Measurements from ENCODE around the gene POU2AF3.
"Not testable (repeated sequence)": the region's sequence is repeated elsewhere in the genome, so short reads cannot be mapped to it uniquely, and the experiment has no call there.

POU2AF3 gene, protein sequence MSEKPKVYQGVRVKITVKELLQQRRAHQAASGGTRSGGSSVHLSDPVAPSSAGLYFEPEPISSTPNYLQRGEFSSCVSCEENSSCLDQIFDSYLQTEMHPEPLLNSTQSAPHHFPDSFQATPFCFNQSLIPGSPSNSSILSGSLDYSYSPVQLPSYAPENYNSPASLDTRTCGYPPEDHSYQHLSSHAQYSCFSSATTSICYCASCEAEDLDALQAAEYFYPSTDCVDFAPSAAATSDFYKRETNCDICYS

DNA sequence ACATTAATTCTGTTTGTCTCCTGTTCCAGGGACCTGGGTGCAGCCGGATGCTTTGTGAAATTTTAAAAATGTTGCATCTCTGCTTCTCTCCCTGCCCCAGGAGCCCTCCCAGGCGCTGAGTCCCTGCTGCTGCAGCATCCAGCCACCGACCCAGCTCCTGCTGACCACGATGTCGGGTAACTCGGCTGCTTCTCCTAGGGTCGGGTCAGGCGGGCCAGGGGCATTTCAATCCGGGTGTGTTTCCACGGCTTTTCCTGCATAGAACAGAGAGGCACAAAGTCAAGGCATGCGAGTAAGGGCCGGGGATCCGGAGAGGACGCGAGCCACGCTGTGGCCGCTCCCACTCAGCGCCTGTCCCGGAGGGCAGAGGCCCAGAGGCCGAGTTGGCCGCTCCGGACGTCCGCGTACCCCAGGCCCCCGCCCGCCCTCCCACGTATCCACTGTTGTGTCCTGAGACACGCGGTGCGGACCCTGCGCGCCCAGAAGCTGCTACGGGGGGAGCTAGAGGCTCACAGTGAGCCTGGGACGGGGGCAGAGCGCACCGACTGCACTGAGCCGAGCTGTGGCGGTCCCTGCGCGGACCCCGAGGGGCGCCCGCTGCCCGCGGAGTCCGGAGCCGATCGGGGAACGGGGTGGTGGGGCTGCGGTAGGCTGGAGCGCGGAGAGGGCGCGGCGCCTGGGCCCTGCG is at the start of gene POU2AF3:
Gene POU2AF3, plus strand, starts transcription at position 134 of the 688 bp plus-strand sequence. Its CDS starts 36 bp downstream, at position 170.
- DNase-seq = no peak

DNA sequence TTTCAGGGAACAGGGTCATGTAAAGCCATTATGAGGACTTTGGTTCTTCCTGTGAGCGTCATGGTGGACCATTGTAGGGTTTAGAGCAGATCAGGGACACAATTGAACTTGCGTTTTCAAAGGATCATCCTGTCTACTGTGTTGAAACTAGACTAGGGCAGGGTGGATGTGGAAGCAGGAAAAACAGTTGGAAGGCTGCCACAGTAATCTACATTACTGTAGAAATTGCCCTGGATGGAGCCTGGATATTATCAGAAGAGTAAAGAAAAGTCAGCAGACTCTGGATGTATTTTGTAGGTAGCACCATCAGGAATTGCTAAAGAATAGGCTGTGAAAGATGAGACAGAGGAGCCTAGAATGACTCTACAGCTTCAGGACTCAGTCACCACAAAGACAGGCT is 47.4 kb upstream of the POU2AF3 start:
- no peak for DNase-seq

DNA sequence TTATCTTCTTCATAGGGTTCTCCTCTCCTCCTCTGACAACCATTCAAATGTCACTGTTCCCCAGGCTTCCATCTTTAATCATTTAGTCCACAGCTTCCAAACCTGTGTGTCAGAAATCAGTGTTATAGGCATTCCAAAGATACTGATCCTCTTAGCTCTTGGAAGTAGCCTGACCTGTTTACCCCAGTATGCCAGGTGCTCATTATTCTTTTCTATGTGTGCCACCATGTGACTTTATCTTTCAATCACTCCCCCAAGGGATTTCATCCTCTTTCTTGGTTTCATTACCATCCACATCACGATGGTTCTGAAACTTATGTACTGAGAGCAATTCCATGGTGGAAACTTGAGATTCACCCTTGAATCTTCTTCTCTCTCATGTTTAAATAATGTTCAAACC is 45.2 kb upstream of the POU2AF3 start:
- DNase-seq = no peak

DNA sequence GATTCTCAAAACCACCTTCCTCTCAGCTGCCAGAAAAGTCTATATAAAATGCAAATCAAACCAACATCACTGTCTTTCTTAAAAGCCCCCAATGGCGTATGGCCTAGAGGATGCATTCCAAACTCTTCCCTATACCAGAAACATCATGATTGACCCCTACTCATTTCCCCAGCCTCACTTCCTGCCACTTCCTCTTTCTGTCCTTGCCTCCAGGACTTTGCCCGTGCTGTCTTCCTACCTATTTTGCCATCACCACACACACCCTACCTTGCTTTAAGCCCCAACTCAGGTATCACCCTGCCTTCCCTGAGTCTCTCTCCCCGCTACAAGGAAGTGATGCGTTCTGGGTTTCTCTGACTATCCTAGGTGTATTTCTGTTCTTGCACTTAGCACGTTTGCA is 44.7 kb upstream of the POU2AF3 start:
- DNase-seq = no peak

DNA sequence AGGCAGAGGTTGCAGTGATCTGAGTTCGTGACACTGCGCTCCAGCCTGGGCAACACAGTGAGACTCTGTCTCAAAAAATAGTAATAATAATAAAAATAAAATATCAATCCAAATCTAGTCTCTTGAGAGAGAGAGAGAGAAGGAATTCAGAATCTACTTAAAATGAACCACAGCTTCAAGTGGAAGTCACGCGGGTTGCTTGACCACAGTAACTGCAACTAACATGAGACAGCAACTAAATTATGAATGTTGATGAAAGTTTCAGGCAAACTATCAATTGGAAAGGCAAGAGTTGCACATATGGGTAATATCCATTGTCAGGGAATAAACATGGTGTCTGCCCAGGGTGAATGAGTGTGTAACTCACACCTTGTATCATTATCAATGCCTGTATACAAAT is 40.3 kb upstream of the POU2AF3 start:
- no peak for DNase-seq

DNA sequence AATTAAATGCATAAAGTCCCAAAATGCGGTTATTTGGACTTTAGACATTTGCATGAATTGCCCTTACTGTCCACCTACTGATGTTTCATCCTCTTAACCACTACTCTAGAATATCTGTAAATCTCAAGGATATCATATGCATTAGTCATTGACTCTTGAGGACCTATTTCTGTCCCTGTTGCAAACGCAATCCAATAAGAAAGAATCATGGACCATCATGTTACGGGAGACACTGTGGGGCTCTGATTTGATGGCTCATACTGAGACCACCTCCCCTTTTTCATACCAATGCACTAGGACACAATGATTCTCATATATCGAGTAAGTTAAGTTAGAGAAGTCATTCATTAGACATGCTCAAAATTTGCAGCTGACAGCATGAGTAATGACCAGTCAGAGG is 38.5 kb upstream of the POU2AF3 start:
- DNase-seq = no peak

DNA sequence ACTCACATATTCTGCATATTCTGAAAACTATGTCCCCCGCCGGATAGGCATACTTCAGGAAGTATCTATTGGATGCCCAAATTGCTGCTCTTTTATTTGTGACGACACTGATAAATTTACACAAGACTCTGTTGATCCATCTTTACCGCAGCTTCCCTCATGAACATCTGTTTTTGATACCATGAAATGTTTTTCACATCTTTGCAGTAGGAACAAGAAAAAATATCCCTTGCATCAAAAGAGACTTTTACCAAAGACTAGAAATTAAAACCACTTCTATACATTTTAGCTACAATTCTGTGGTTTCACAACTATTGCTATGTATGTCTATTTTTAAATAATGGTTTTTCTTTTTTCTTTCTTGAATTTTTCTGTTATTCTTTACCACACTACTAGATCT is 37.5 kb upstream of the POU2AF3 start:
- DNase-seq = no peak

DNA sequence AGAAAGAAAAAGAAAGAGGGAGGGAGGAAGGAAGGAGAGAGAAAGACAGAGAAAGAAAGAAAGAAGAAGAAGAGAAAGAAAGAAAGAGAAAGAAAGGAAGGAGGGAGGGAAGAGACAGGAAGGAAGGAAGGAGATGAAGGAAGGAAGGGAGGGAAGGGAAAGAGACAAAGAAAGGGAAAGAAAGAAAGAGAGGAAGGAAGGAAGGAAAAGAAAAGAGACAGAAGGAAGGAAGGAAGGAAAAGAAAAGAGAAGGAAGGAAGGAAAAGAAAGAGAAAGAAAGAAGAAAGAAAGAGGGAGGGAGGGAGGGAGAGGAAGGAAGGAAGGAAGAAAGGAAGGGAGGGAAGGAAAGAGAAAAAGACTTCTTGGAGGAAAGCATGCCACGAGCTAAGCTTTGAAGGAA is 33.7 kb upstream of the POU2AF3 start:
- no peak for DNase-seq

DNA sequence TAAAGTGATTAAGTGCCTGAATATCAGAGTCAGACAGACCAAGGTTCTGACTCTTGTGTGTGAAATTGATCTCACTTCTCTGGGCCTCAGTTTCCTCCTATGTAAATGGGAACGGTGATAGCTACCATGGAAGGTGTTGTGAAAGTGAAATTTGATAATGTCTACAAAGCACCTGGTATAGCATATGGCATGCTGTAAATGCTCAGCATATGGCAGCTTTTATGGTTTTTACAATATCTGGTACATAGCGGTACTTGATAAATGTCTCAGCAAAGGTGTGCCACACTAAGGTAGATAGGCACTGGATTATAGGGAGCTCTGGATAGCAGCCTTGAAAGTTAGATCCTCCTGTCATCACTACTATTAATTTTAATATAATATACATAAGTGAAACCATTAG is 32.9 kb upstream of the POU2AF3 start:
- no peak for DNase-seq

DNA sequence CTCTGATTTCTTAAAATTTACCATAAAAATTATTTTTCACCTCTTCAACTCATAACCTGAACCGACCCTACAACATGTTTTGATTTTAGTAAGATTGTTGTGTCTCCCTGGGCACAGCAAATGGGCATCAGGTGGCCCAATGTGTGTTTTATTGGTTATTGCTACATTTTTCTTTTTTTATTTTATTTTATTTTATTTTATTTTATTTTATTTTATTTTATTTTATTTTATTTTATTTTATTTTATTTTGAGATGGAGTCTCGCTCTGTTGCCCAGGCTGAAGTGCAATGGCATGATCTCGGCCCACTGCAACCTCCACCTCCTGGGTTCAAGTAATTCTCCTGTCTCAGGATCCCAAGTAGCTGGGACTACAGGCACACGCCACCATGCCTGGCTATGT is 30.0 kb upstream of the POU2AF3 start:
- DNase-seq = not testable (repeated sequence)

DNA sequence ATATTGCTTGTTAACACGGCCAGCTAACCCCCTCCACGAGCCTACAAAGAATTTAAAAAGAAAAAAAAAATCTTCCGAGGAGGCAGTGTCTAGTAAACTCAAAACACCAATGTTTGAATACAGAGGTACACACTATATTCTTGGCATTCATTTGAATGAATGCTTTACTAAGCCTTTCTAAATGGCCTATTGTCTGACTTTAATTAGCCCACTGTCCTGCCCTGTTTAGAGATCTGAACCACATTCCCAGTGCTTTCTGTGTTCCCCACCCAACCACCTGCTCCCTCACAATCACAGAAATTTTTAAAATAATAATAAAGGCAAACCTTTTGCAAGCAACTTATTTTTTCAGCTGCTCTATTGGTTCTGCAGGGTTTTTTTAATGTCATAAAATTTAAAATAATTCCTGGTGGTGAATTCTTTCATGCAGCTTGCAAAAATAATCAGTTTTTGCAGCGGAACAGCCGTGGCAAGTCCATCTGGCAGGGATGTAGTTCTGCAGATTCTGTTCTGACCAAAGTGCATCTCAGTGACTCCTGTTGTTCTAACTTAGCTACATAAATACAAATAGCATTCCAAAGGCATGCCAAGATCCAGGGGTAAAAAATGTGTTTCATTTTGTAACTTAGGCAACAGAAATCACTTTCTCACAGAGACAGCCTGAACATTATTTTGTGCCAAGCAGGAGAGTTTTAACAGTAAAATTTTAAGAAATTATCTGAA is 29.0 kb upstream of the POU2AF3 start:
- peak in 1 of 2 experiments; percentile 18 for DNase-seq

DNA sequence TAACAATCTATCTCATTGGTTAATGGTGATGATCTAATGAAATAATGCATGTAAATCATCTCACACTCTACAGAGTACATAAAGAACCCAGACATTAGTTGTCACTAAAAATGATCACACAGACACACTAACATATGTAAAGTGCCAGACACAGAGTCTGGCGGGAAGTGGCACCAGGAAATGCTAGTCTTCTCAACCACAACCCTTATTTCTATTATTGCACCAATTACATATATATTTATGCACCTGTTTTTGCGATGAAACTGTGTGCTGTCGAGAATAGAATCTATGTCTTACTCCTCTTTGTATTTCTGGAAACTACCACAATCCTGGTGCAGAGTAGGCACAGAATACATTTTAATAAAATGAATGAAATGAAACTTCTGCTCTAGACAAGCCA is 25.9 kb upstream of the POU2AF3 start:
- DNase-seq = no peak

DNA sequence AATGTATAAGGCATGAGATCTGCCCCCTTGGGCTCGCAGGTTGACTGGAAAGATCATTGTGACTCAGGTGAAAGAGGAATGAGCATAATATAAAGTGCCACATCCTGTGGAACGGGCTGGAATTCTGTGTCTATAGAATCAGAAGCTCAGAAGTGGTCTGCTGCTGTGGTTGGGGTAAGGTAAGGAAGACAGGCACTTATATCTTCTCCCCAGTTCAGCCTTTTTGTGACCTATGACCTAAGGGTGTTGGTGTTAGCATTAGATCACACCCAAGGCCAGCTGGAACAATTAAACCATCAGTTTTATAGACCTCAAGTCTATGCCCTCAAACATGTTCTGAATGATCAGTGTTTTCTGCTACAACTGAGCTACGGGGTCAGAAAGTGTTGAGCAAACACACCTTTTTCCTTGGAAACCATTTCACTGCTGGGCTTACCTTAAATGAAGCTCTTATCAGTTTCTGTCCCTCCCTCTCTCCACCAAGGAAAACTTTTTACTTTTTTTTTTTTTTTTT is 15.7 kb upstream of the POU2AF3 start:
- DNase-seq = no peak

DNA sequence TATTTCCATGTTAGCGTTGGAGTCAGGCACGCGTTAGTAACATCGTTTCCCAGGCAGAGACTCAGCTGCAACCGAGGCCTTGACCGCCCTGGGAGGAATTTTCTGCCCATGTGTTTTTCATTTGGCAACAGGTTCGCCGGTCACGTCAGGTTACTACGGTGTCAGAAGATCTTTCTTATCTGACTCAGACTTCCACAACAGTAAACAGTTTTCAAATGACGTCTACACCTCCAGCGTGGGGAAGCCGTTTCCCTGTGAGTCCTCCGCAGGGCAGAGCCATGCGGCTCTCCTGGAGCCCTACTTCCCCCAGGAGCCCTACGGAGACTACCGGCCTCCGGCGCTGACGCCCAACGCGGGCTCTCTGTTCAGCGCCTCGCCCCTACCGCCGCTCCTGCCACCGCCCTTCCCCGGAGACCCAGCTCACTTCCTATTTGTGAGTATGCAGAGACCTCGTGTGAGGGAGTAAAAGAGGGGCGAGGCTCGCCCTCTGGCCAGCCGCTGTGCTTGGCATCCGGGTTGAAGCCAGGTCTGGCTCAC is 14.3 kb upstream of the POU2AF3 start:
- no peak for DNase-seq

DNA sequence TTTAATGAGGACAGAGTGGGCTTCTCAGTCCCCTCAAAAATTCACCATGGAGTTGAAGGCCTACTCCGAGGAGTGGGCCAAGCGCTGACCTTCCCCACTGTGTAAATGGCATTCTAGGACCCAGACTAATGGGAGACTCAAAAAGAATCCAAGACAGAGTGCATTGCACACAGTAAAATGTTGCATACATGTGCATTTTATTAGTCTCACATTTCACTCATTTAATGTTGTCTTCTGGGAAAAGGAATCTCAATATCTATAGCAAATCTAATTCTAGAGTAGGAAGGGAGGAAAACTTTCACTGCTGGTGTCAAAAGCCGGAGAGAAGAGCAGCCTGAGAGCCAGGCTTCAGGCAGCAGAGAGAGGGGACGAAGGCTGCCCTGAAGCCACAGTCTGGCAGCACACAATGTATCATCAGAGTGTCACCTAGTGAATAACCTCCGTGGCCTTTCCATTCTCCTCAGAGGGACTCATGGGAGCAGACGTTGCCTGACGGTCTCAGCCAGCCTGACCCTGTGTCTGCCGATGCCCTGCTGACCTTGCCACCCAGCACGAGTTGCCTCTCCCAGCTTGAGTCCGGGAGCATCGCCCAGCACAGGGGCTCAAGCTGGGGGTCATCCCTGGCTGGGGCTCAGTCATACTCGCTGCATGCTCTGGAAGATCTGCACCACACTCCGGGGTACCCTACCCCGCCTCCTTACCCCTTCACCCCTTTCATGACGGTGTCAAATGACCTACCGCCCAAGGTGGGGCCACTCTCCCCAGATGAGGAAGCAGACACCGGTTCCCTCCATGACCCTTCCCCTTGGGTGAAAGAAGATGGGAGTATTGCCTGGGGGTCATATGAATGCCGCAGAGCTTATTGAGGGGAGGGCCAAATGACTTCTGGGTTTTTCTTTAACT is 12.9 kb upstream of the POU2AF3 start:
- no peak for DNase-seq

DNA sequence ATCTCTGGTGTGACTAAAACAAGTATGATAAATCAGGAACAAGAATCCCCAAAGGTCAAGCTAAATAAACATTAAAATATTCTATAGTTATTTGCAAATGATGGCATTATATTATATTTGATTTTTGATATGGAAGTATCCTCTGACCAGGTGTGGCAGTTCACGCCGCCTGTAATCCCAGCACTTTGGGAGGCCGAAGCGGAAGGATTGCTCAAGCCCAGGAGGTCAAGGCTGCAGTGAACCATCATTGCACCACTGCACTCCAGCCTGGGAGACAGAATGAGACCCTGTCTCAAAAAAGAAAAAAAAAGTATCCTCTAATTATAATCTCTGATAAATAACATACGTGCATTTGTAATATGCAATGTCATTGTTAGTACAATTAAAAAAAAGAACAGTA is 6.6 kb upstream of the POU2AF3 start:
- DNase-seq = no peak

DNA sequence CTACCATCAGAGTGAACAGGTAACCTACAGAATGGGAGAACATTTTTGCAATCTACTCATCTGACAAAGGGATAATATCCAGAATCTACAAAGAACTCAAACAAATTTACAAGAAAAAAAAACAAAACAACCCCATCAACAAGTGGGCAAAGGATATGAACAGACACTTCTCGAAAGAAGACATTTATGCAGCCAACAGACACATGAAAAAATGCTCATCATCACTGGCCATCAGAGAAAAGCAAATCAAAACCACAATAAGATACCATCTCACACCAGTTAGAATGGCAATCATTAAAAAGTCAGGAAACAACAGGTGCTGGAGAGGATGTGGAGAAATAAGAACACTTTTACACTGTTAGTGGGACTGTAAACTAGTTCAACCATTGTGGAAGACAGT is 5.9 kb upstream of the POU2AF3 start:
- DNase-seq = not testable (repeated sequence)

DNA sequence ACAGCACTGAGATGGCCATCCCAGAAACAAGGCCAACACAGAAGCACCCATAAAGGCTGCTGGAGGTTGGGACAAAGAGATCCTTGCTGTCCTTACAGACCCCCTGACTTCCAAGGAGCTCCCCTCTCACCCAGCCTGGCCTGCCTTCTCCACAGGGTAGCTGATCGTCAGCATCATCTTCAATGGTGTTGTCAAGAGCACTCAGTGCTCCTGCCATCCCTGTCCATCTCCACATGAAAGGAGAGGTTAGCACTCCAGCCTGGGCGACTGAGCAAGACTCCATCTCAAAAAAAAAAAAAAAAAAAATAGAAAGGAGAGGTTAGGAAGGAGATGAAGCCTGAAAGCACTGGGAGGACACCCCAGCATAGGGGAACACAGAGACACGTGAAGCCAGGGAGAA is 2.1 kb upstream of the POU2AF3 start:
- DNase-seq = no peak

DNA sequence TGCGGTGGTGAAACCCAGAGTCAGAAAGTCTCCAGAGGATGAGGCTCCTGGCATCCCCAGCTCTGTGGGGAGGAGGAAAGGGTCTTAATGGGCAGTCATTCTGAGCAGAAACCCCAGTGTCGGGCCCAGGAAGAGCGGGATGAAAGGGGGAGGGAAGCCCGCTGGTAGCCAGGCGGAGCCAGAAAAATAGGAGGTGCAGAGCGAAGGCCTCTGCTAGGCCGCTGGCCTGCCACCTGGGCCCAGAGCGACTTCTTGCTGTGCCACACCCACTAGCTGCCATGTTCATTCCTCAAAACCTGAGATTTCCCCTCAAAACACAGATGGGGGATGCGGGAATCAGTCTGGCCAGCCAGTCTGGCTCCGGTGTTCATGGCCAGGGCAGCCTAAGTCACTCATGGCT is 650 bp upstream of the POU2AF3 start:
- no peak for DNase-seq

DNA sequence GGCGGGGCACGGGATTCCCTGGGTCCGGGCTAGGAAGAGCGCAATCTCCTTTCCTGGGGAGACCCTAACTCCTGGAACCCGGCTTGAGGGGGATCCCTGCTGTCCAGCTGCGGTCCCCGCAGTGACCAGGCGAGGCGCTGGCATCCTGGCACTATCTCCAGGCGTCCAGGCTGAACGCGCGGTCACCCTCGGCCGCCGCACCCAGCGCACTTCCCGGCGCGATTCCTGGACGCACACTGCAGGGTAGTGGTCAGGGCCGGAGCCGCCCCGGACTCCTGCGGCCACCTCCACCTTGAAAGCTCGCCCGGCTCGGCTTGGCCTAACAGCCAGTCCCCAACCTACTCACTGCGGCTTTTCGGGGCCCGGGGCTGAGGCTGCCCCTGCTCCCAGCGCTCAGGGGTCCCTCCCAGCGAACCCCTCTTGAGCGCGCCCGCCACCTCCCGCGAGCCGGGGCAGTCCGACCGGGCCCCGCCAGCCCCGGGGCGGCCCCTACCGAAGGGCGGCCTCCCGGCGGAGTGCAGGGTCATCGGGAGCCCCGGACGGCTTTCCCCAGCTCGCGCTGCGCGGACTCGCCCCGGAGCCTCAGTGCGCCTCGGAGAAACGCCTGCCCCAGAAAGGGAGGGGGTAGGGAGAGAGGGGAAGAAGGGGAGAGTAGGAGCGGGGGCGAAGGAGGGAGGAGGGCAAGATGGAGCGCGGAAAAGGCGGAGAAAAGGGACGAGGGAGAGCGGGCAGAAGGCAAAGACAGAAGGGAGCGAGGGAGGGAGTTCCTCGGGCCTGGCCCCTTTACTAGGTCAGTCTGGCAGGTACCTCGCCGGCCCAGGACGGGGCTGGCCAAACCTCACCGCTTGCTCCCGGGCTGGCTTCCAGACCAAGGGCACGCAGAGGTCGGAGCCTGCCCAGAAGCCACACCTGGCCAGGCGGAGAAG is 1.0 kb downstream of the POU2AF3 start:
- DNase-seq = no peak

DNA sequence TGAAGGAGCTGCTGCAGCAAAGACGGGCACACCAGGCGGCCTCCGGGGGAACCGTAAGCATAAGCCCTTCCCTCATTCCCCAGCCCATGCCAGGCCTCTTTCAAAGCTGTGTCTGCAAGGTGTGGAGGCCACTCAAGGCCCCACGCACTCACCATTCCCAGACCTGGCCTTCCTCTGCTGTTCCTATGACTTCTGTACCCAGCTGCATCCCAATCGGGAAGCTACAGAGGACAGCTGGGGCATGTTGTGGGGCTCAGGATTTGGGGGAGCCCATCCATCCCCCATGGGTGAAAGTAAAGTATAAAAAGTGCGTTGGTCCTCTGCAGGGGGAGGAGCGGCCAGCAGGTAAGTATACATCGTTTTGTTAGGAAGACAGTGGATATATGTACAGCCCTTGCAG is 2.2 kb downstream of the POU2AF3 start:
- DNase-seq = no peak
